ENCODE data around the gene NOPCHAP1. TPM values are rescaled to one million over a fixed set of nuclear protein-coding genes. Genes with fewer than 3 reads are reported as not detected.
A peak's percentile ranks its signal among the peaks of the same experiment; 100 is the strongest.
"Not testable (repeated sequence)": the region's sequence is repeated elsewhere in the genome, so short reads cannot be mapped to it uniquely, and the experiment has no call there.

The NOPCHAP1 gene
- total RNA-seq, 6 donors from 2014 or later: 2.1 to 13.0 (median 7.6) TPM

DNA sequence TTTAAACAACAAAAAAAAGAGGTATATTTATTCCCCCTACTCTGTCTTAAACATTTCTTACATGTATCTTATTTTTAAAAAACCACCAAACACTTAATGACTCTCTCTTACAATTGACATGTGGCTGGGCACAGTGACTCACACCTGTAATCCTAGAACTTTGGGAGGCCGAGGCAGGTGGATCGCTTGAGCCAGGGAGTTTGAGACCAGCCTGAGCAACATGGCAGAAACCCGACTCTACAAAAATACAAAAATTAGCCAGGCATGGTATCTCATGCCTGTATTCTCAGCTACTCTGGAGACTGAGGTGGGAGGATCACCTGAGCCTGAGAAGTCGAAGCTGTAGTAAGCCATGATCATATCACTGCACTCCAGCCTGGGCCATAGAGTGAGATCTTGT lies 44.0 kb upstream of the NOPCHAP1 start:
- no peaks in the 10 kb centered on the region for H3K9me3 ChIP-seq
- H3K36me3 ChIP-seq: no peaks in the 10 kb centered on the region
- ATAC-seq (ENCODE audit: low FRiP score in 2 of 2): no peak
- TF ChIP-seq EP300 (IDR thresholded peaks at IDR 0.05): no peak
- TF ChIP-seq POLR2A (IDR thresholded peaks at IDR 0.05): no peak
- no peak for TF ChIP-seq POLR2AphosphoS5 (IDR thresholded peaks at IDR 0.05)
- TF ChIP-seq, protein P1, sequence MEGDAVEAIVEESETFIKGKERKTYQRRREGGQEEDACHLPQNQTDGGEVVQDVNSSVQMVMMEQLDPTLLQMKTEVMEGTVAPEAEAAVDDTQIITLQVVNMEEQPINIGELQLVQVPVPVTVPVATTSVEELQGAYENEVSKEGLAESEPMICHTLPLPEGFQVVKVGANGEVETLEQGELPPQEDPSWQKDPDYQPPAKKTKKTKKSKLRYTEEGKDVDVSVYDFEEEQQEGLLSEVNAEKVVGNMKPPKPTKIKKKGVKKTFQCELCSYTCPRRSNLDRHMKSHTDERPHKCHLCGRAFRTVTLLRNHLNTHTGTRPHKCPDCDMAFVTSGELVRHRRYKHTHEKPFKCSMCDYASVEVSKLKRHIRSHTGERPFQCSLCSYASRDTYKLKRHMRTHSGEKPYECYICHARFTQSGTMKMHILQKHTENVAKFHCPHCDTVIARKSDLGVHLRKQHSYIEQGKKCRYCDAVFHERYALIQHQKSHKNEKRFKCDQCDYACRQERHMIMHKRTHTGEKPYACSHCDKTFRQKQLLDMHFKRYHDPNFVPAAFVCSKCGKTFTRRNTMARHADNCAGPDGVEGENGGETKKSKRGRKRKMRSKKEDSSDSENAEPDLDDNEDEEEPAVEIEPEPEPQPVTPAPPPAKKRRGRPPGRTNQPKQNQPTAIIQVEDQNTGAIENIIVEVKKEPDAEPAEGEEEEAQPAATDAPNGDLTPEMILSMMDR (IDR thresholded peaks at IDR 0.05): no peak
- DNase-seq: no peak
- WGBS, 2 donors: 94 to 97% methylated on average over 4 of the region's 4 CpGs
- H3K4me1 ChIP-seq: no peaks in the 10 kb centered on the region
- H3K27ac ChIP-seq: no peak overlapping the region
- H3K4me3 ChIP-seq: no peak overlapping the region
- no peaks in the 10 kb centered on the region for H3K27me3 ChIP-seq

DNA sequence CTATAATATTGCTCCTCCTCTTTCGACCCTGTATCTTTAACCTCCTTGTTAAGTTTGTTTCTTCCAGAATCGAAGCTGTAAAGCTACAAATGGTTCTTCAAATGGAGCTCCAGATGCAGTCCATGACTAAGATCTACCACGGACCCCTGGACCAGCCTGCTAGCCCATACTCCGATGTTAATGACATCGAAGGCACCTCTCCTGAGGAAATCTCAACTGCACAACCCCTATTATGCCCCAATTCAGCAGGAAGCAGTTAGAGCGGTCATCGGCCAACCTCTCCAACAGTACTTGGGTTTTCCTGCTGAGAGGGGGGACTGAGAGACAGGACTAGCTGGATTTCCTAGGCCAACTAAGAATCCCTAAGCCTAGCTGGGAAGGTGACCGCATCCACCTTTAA lies 42.7 kb upstream of the NOPCHAP1 start:
- WGBS, 2 donors: 91 to 96% methylated on average over 8 of the region's 8 CpGs

DNA sequence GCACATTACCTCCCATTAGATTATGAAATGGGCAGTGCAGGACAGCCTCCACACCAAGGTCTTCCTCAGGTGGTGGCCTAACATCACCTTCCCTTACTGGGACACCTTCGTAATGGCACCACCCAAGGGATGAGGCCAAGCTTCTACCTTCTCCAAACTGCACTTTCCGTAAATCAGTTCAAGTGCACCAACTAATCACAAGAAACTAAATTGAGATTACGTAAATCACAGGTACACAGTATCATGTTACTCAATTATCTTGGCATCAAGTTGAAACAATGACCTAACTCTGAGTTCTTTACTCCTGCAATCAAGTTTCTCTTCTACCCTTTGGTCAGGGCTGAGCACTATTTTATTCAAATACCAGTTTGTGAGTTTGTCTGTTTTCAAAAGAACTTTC lies 41.9 kb upstream of the NOPCHAP1 start:
- DNase-seq (no peak), ATAC-seq (ENCODE audit: low FRiP score in 2 of 2) (peak in 1 of 2 donors; percentile 53)
- no peaks in the 10 kb centered on the region for H3K9me3 ChIP-seq
- H3K27ac ChIP-seq: no peak overlapping the region
- 72 to 91% methylated on average over 3 of the region's 3 CpGs for WGBS, 2 donors
- TF ChIP-seq POLR2A (IDR thresholded peaks at IDR 0.05): no peak
- TF ChIP-seq EP300 (IDR thresholded peaks at IDR 0.05): peak in 1 of 4 donors; percentile 72
- peak in 1 of 2 donors; percentile 17 for TF ChIP-seq POLR2AphosphoS5 (IDR thresholded peaks at IDR 0.05)
- TF ChIP-seq, protein P1 (IDR thresholded peaks at IDR 0.05): no peak
- H3K4me1 ChIP-seq: no peaks in the 10 kb centered on the region
- H3K4me3 ChIP-seq: no peak overlapping the region
- no peaks in the 10 kb centered on the region for H3K27me3 ChIP-seq
- no peaks in the 10 kb centered on the region for H3K36me3 ChIP-seq

More for the DNA sequence above, 42.7 kb upstream of the NOPCHAP1 start:
- not testable (repeated sequence) for H3K4me3 ChIP-seq; DNase-seq; H3K27ac ChIP-seq; H3K9me3 ChIP-seq; H3K4me1 ChIP-seq; H3K27me3 ChIP-seq; ATAC-seq (ENCODE audit: low FRiP score in 2 of 2); H3K36me3 ChIP-seq

DNA sequence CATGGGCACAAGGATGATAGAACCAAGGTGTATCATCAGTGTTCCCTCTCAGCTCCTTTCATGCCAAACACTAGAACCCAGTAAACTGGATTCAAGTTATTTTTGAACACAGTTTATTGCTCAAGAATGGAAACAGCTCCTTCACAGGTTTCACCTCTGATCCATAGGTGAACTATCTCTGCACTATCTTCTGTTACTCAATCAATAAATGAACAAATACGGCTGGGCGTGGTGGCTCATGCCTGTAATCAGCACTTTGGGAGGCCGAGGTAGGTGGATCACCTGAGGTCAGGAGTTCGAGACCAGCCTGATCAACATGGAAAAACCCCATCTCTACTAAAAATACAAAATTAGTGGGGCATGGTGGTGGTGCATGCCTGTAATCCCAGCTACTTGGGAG lies 37.4 kb upstream of the NOPCHAP1 start:
- not testable (repeated sequence) for H3K9me3 ChIP-seq; DNase-seq; H3K4me3 ChIP-seq; H3K27me3 ChIP-seq; H3K27ac ChIP-seq; ATAC-seq (ENCODE audit: low FRiP score in 2 of 2); H3K36me3 ChIP-seq
- peaks cover 0 to 15% (median 0%) of the 10 kb centered on the region in 4 donors for H3K4me1 ChIP-seq
- WGBS, 2 donors: 98 to 99% methylated on average over 4 of the region's 4 CpGs

DNA sequence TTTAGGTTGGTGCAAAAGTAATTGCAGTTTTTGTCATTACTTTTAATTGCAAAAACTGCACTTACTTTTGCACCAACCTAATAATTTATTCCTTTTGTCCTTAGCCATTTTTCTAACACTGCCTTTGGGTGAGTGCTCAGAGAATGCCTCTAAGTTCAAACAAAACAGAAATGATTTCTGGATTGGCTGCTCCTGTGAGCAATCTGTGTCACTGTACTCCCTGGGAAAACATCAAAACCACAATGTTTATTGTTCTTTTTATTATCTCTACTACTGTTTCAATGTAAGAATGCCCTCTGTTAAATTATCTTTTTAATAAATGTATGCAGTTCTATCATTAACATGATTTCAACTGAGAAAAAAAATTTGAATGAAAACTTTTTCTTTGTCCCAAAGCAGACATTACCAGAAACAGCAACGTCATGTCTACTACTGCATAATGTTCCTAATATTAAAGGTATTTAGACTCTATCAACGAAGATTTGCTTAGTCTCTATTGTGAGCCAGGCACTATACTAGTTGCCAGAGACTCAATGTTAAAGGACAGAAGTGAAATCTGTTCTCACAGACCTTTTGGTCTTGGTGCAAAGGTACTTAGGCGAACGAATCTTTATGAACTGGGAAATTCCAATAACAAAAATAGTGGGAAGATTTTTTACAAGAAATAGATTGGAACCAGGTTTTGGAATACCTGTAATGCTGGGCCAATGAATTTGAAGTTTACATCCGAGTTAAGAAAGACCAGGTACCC lies 34.2 kb upstream of the NOPCHAP1 start:
- peak overlapping the region in 1 of 4 donors; percentile 15 for H3K27ac ChIP-seq

More for the DNA sequence above, 34.2 kb upstream of the NOPCHAP1 start:
- no peak for DNase-seq
- TF ChIP-seq POLR2A (IDR thresholded peaks at IDR 0.05) (no peak), POLR2AphosphoS5 (IDR thresholded peaks at IDR 0.05) (no peak), EP300 (IDR thresholded peaks at IDR 0.05) (no peak)
- TF ChIP-seq, protein P1 (IDR thresholded peaks at IDR 0.05): no peak
- no peak overlapping the region for H3K4me3 ChIP-seq
- no peaks in the 10 kb centered on the region for H3K27me3 ChIP-seq
- ATAC-seq (ENCODE audit: low FRiP score in 2 of 2): no peak
- no peaks in the 10 kb centered on the region for H3K36me3 ChIP-seq
- H3K9me3 ChIP-seq: no peaks in the 10 kb centered on the region
- WGBS, 2 donors: 80 to 88% methylated on average over 5 of the region's 5 CpGs
- peaks cover 3 to 16% (median 3%) of the 10 kb centered on the region in 4 donors for H3K4me1 ChIP-seq

Data from upper lobe of left lung (tissue), 6 donors.